NK-92 (cell line): ENCODE results near the gene EPN1.

Source experiments
- DNase-seq: peaks from one replicate; lab custom pipeline; 2025; ENCODE audit not compliant: unreplicated experiment; lab: John Stamatoyannopoulos, UW

Gene EPN1

DNA sequence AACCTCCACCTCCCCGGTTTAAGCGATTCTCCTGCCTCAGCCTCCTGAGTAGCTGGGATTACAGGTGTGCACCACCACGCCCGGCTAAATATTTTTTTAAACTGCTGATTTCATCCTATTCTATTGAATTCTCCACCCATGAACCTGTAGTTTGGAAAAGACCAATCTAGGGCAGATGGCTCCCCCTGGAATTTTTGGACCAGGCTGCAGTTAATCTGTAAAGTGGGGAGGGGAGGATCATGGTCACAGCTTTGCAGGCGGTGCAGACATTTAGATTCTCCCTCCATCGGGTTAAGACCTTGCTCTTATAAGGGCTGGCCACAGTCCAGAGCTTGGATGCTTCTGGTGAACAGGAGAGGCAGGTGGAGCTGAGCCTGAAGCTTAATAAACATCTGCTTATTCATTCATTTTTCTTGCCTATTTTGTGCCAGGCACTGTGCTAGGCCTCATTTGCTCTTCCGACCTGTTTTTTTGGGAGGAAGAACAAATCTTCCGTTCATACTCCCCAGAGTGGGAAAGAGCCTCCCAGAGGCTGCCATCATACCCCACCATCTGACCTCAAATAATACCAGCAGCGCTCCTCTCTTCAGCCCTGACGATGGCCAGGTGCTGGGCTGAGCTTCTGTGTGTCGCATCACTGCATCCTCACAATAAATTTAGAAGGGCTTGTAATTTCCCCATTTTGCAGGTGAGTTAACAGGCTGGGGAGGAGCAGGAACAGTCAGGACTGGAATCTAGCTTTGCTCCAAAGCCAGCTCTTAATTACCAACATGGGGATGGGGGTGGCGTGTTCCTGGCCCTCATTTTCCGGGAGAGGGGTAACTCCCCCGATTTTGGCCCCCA lies 27.9 kb upstream of the EPN1 start:
- DNase-seq: no peak

DNA sequence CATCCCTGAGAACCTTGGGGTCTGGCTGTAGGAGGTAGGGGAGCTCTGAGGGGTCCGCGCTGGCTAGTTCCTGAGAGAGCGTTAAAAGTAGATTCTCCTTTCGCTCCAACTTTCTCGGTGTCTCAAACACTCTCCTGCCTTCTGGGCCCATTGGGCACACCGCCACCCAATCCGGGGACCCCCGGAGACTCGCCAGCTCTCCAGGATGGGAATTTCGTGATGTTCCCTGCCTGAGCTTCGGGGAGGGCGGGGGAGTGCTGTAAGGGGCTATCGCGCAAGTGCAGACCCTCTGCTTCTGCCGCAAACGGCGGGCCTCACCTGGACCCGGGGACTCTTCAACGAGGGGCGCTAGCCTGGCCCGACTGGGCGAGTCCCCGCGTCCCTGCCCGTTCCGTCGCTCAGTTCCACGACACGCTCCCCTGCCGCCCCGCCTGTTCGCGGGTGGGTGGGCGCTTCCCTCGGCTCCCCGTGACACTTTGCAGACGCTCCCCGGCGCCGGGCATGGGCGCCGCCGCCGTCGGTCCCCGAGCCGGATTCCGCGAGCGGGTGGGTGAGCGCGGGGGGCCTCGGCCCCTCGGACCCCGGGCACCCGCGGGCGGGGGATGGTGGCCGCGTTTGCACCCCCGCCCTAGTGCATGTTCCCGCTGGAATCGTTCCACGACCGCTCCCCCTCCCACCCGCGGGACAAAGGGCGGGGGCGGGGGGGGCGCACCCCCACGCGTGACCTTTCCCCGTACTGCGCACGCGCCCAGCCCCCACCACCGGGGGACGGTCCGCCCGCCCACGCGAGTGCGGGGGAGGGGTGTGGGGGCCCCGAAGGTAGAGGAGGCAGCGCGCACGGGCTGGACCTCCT lies 27.1 kb upstream of the EPN1 start, which contains the start of gene CCDC106:
Gene CCDC106 (plus strand): TSS at position 481 of the 853 bp plus-strand sequence. CDS start 835 bp downstream, outside the sequence.
- DNase-seq: no peak

DNA sequence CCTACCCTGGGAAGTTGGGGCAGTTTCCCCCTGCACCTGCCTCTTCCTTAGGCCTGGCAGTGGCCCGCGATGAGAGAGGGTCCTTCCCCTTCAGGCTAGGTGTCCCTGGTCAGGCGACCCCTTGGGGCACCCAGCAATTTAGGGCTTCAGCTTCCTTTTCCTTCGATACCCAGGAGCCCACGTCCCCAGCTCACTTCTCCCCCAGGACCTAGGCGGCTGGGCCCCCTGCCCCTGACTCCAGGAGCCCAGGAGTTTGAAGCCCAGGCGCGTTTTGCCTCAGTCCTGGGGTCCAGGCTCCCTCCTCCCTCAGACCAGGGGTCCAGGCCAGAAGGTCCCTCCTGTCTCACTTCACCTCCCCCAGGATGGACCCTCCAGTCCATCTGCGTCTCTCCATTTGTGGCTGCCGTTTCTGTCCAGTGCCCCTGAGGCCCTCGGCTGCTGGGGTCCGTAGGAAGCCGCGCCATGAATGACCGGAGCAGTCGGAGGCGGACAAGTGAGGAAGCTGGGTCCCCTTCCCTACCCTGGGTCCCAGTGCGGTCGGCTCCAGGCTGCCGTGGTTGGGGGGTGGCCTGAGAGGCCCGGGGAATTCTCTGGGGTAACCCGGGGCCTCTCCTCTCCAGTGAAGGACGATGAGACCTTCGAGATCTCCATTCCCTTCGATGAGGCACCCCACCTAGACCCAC lies 26.3 kb upstream of the EPN1 start:
- DNase-seq: no peak

DNA sequence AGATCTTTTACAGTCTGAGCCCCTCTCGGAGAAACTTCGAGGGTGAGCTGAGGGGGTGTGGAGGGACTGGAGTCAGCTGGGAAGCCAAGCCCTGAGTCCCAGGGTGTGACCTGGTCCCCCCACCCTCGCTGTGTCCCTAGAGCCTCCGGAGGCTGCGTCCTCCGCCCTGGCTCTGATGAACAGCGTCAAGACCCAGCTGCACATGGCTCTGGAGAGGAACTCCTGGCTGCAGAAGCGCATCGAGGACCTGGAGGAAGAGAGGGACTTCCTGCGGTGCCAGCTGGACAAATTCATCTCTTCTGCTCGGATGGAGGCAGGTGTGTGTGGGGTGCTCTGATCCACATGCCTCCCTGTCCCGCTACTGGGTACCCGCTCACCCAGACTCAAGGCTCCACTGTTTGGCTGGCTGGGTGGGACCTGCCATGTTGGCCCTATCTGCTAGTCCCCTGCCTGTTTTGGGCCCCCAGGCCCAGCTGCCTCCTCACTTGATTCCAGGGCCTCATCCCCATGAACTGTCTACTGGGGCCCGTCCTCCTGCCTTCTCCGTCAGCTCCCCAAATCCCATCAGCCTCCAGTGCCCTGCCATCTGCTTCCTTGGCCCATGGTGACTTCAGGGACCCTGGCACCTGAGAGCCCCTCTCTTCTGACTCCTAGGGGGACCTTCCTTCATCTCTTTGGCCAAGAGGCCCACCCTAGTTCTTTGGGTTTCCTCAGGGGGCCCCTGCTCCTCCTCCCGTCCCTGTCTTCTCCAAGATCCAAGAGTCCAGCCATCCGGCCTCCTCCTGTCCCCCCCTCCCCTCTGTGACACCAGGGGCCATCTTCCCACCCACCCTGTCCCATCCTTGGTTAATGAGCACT lies 25.5 kb upstream of the EPN1 start:
- no peak for DNase-seq

DNA sequence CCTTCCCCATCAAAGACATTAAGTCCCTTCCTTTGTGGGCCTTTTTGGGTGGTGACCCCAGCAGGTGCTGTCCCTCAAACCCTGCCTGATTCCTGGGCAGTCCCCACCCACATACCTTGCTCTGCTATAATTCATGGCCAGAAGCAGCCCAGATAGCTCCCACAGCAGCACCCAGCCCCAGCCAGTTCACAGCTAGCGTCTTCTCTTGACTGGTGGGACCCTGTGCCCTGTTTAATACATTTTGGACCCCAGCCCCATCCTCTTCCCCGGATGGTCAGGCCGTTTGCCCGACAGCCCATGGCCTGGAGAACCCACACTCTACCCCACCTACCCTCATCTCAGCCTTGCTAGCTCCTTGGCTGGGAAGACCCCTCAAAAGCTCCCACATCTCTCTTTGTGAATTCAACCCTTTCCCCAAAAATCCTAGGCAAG lies 24.9 kb upstream of the EPN1 start:
- DNase-seq: no peak

DNA sequence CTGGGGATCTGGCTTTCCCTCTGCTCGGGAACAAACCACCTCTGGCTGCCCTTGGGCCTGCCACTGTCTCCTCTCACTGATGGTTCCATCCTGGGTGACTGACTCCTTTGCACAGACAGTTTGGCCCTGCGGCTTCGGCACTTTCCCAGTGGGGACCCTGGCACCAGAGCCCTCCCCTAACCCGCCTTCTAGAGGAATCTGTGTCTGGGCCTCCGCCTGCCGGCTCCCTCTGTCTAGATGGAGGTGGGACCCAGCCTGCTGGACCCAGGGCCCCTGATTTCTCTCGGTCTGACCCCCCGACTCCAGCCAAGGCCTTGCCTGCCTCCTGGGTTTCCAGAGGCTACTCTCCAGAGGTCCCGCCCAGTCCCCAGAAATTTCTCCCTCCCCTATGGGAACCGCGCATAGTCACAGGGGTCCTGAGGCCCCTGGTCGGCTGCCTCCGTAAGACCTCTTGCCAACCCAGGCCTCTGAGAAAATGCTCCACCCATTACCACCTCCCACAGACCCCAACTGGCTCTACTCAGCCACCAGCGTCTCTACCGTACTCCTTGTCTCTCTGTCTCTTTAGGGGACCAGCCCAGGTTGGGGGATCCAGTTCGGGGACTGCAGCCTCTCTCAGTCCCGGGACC lies 24.3 kb upstream of the EPN1 start:
- DNase-seq: no peak

DNA sequence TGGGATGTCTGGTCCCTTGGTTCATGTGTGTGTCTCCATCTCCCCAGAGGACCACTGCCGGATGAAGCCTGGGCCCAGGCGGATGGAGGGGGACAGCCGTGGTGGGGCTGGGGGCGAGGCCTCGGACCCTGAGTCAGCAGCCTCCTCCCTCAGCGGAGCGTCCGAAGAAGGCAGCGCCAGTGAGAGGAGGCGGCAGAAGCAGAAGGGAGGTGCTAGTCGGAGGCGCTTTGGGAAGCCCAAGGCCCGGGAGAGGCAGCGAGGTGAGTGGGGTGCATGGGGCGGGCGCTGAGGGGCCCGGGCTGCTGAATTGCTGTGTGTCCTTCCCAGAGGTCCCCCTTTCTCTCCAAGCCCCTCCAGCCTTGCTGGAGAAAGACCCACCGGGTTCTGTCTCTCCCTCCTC lies 23.8 kb upstream of the EPN1 start:
- no peak for DNase-seq

DNA sequence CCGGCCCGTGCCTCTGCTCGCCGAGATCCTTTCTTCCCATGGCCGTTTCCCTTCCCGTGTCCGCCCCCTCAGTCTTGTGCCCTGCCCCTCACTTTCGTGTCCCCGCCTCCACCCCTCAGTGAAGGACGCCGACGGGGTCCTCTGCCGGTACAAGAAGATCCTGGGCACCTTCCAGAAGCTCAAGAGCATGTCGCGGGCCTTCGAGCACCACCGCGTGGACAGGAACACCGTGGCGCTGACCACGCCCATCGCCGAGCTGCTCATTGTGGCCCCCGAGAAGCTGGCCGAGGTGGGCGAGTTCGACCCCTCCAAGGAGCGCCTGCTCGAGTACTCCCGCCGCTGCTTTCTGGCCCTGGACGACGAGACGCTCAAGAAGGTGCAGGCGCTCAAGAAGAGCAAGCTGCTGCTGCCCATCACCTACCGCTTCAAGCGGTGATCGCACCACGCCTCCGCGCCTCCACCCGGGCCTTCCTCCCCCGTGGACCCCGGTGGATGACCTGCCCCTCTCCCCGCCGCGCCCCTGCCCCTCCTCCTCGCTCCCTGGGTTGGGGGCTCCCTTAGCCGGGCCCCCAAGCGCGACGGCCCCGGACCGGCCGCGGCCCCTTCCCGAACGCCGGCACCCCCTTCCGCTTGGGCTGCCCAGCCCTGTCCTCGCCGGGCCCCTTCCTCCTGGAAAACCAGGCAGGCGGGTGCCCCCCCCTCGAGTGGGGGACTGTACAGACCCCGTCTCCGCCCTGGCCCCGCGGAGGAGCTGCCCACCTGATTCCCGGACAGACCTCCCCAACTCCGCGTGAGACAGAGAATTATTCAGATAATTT lies 22.5 kb upstream of the EPN1 start:
- no peak for DNase-seq

DNA sequence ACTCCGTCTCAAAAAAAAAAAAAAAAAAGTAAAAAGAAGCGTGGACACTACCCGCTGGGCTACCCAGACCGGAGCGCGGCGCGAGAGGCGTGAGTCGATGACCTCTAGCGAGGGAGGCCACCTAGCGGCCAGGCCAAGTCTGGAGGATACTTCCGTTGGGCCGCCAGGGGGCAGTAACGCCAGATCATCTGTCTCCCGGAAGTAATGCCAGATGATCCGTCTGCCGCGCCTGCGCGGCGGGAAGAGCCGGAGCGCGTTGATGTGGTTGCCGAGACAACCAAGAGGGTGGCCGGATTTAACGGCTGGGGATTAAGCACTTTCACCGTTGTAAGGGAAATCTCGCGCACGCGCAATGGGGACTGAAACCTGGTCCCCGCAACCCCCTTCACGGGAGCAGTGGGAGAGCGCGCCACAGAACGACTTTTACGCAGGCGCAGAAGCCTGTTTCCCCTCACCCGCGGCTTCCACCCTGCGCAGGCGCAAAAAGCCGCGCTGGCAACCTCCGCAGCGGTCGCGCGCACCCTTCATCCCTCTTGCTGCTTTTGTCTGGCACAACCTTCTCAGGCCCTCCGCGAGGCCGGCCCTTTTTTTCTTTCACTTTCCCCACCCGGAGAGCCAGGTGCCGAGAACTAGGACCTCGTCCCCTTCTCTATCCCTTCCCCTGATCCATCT lies 21.2 kb upstream of the EPN1 start:
- DNase-seq: peak; percentile 97

DNA sequence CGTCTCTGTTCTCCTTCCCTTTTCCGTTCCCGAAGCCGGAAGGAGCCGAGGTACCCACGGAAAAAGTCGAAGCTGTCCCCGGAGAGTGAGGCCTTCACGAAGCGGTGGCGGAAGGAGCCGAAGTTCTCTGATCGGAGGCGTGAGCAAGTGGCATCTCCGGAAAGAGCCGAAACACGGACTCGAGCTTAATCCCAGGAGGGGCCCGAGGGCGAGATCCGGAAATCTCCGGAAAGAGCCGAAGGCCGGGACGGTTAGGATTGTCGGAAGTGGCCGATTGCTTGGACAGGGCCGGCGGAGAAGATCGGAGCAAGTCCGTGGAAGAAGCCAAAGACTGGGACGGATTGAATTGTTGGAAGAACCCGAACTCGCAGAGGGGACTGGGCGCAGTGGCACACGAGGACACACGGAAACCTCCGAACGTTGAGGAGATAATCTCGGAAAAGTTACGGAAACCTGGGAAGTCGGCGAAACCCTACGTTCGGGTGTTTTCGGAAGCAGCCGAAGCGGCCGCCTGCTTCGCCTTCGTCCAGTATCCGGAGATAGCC lies 20.6 kb upstream of the EPN1 start:
- peak; percentile 96 for DNase-seq

DNA sequence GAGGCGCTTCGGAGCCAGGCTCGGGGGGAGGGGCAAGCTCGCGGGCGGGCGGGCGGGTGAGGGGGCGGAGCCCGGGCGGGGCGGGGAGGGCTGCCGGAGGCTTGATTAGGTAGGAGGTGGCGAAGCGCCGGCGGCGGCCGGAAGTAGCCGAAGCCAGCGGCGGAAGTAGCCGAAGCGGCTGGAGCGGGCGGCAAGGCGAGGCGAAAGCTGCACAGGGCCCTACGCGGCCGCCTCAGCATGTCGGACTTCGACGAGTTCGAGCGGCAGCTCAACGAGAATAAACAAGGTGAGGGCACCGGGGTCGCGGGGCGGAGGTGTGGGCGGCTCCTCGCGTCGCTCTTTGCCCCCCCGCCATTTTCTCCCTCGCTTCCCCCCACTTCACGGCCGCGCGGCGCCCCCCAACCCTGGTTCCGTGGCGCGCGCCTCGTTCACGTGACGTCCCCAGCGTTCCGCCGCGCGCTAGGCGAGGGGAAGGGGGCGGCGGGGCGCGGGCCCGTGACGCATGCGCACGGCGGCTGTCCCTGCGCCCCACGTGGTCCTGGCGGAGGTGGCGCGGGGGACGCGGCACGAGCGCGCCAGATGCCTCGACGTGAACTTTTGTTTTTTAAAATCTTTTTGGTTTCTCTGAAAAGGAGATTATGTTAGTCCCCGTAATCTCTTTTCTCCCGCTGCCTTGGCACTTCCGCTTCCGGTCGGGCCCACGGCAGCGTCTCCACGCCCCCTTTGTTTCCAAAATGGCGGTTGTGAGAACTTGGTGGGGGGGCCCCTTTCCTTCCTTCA lies 20.0 kb upstream of the EPN1 start, which contains the start of gene U2AF2:
Gene U2AF2 (plus strand): TSS at position 168 of the 780 bp plus-strand sequence. CDS start 70 bp downstream, at position 238.
- peak; percentile 78 for DNase-seq

DNA sequence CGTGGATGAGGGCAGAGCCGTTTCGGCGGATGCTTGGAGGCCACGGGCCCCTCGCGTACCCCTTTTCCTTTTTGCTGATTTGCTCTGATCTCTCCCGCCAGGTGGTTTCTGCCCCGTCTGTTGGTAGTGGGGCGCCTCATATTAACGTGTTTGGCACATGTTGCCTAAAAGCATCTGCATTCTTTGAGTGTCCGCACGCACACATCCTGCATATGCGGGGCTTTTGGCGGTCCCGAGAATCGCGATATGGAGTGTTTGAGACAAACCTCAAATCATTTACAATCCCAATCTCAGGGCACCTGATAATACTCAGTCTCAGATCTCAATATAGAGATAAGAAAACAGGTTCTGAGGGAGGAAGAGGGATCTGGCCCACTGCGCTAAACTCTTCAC lies 19.4 kb upstream of the EPN1 start:
- DNase-seq: no peak

DNA sequence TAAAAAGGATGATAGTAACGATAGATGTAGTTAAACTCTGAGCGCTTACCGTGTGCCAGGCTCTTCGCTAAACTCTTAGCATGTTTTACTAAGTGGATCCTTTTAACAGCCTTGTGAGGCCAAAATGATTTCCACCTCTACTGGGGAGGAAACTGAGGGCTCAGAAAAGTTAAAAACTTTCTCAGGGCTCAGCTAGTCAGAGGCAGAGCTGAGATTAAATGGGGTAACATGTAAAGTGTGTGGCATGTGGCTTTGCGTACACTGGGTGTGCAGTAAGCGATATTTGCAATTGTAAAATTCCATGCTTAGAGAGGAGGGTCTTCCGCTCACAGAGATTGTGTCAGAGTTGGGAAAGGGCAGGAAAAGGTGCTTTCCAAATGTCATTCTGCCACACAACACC lies 18.5 kb upstream of the EPN1 start:
- no peak for DNase-seq

DNA sequence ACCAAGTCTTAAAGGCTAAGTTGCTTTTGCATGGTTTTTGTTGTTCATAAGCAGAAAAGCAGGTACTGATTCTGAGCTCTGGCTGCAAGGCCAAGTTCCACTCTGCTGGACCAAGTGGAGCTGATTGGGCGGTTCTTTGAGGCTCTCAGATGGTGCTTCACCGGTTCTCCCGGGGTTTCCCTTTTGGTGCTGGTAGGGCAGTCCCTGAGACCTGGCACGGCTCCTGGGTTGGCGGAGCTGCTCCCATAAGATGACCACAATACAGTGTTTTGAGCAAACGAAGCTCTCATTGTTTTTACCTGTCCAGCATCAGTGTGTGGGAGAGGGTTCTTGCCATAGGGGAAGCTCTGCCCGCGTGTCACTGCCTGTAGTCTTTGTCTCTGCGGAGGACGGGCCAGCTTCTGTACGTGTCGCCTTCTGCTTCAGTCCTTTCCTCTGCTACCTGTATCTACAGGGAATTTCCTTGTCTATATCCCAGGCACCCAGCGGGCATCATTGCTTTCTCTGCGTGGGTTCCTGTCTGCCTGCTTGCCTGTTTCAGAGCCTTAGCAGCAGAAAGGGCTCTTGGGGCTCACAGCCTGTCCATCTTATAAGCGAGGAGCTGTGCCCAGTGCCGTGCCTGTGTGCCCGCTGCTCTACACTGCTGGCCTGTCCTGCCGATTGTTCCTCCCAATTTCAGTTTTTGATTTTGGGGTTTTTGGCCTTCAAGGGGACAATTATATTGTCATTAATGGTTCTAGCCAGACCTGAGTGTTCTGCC lies 17.9 kb upstream of the EPN1 start:
- DNase-seq: no peak

DNA sequence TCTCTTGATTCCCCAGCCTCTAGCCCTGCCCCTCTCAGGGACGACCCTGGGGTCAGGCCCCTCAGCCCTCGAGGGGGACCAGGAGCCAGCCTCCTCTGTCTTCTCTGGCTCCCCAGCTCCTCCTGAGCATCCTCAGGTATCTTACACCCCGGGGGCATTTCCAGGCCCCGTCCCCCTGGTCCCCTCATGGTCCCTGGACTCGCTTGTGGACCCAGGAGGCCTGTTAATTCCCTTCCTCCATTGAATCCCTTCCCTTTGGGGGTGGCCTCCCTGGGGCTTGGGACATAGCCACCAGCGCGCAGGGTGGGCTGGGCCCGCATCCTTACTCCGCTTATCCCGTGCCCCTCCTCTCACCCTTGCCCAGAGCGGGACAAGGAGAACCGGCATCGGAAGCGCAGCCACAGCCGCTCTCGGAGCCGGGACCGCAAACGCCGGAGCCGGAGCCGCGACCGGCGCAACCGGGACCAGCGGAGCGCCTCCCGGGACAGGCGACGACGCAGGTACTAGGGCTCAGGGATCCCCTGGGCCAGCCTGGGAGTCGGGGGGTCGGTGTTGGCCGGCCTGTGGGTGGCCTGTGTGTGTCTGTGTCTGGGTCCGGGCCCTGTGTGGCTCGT lies 16.1 kb upstream of the EPN1 start:
- DNase-seq: no peak

DNA sequence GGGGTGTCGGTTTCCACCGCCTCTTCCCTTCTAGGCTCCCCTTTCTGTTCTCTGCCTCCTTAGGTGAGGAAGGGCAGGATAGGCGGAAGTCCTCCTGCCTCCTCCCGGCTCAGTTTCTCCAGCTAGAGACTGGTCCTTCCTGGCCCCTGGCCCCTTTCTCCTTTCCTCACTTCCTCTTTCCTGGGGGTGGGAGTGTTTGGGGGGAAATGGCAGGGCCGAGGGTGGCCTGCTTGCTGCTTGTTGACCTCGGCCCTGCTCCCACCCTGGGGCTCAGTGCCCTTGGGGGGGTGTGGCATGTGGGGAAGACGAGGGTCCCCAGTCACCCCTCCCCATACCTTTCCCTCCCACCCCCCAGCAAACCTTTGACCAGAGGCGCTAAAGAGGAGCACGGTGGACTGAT lies 15.2 kb upstream of the EPN1 start:
- no peak for DNase-seq
